Measurements from ENCODE around the gene BMP8B. TPM values are rescaled to one million over a fixed set of nuclear protein-coding genes. Genes with fewer than 3 reads are reported as not detected.

The BMP8B gene
- total RNA-seq, 1 experiment from 2014 or later, result 0.42 TPM

GRCh38 chr1:39713557-39713956 lies 75.1 kb downstream of the BMP8B start:
- H3K4me1 ChIP-seq (ENCODE audit: insufficient read depth, low read length), result no peaks in the 10 kb centered on the region
- no peak overlapping the region for H3K27ac ChIP-seq (ENCODE audit: insufficient read length, low read depth, low read length)
- H4K8ac ChIP-seq (replicated peaks; ENCODE audit: insufficient read length, low read depth, low read length), result no peak overlapping the region
- H3K9ac ChIP-seq (ENCODE audit: extremely low read depth, insufficient read length, low read length), result no peak overlapping the region
- H2BK120ac ChIP-seq (ENCODE audit: low read depth, low read length, poor library complexity, severe bottlenecking), result no peak overlapping the region
- H2BK5ac ChIP-seq (ENCODE audit: insufficient read length, low read length), result no peak overlapping the region
- H3K79me1 ChIP-seq (ENCODE audit: insufficient read depth, low read depth, low read length, poor library complexity, severe bottlenecking), result no peaks in the 10 kb centered on the region
- Mint-ChIP-seq H3K27ac (no peak overlapping the region), H3K27me3 (ENCODE audit: low read depth) (peaks cover 100% of the 10 kb centered on the region), H3K4me3 (no peak overlapping the region), H3K4me1 (peaks cover 16 to 22% of the 10 kb centered on the region in 2 experiments), H3K9me3 (peaks cover 6 to 26% of the 10 kb centered on the region in 2 experiments; a peak in 4 of 5 replicates), H3K36me3 (ENCODE audit: insufficient read depth in 1 of 3, low read depth in 3 of 3) (no peaks in the 10 kb centered on the region)
- H2BK12ac ChIP-seq (ENCODE audit: insufficient read length, low read depth, low read length), result no peak overlapping the region
- peaks cover 88% of the 10 kb centered on the region for H3K27me3 ChIP-seq (ENCODE audit: insufficient read depth, low read length)
- H3K56ac ChIP-seq (ENCODE audit: insufficient read length, low read depth, low read length), result no peak overlapping the region
- no peak overlapping the region for H4K91ac ChIP-seq (ENCODE audit: insufficient read length, low read depth, low read length)
- H3K23me2 ChIP-seq (ENCODE audit: insufficient read length, low read depth, low read length, poor library complexity, severe bottlenecking), result no peaks in the 10 kb centered on the region
- no peaks in the 10 kb centered on the region for H3K79me2 ChIP-seq (ENCODE audit: insufficient read depth, low read length)
- no peak overlapping the region for H3K23ac ChIP-seq (ENCODE audit: insufficient read length, low read depth, low read length)
- no peak for DNase-seq
- no peak overlapping the region for H4K5ac ChIP-seq (ENCODE audit: insufficient read length, low read depth, low read length)
- H3T11ph ChIP-seq (ENCODE audit: low read length), result no peak overlapping the region
- no peak overlapping the region for H3K4me2 ChIP-seq (ENCODE audit: insufficient read depth, insufficient read length, low read length)
- H3K4ac ChIP-seq (ENCODE audit: low read depth, low read length), result no peak overlapping the region
- WGBS (ENCODE audit: extremely low coverage, insufficient read length, low lambda C conversion rate), result no CpG with 5 or more reads among the region's 5 CpGs
- H2AFZ ChIP-seq (ENCODE audit: low read length), result no peak overlapping the region
- H2BK15ac ChIP-seq (ENCODE audit: low read depth, low read length), result no peak overlapping the region
- H2AK5ac ChIP-seq (ENCODE audit: insufficient read length, low read length), result no peak overlapping the region
- no peaks in the 10 kb centered on the region for H4K20me1 ChIP-seq (ENCODE audit: control insufficient read depth, insufficient read depth, insufficient read length)
- no peak overlapping the region for H3K14ac ChIP-seq (ENCODE audit: insufficient read depth, low read length)
- TF ChIP-seq CTCF (conservative IDR thresholded peaks at IDR 0.05), result no peak
- no peak overlapping the region for H2BK20ac ChIP-seq (ENCODE audit: low read depth, low read length, poor library complexity, severe bottlenecking)
- H3K9me3 ChIP-seq (ENCODE audit: control insufficient read depth, low read depth, low read length), result no peaks in the 10 kb centered on the region
- H3K18ac ChIP-seq (ENCODE audit: insufficient read length, low read depth, low read length), result no peak overlapping the region

All from H9 (cell line).